Retinal pigment epithelial cell (primary cell): Measurements from ENCODE around the gene OR52D1.

Experiments used
- DNase-seq: peaks from one replicate; pipeline ENCODE4 v3.0.0-alpha.2; 2010; ENCODE audit warnings: low read depth
- H3K4me3 ChIP-seq: 2 replicates; pipeline ENCODE4 v1.5.1; 2011; ENCODE audit warnings: mild to moderate bottlenecking, low read length, control low read depth, moderate library complexity
- TF ChIP-seq, protein P1 (sequence below): conservative IDR thresholded peaks from 2 replicates; pipeline ENCODE4 v1.5.1; 2011; ENCODE audit warnings: low read depth, low read length, control low read depth, inconsistent platforms

OR52D1 gene

GRCh38 chr11:5531053-5531831, 42.8 kb downstream of the OR52D1 start:
- TF ChIP-seq, protein P1, sequence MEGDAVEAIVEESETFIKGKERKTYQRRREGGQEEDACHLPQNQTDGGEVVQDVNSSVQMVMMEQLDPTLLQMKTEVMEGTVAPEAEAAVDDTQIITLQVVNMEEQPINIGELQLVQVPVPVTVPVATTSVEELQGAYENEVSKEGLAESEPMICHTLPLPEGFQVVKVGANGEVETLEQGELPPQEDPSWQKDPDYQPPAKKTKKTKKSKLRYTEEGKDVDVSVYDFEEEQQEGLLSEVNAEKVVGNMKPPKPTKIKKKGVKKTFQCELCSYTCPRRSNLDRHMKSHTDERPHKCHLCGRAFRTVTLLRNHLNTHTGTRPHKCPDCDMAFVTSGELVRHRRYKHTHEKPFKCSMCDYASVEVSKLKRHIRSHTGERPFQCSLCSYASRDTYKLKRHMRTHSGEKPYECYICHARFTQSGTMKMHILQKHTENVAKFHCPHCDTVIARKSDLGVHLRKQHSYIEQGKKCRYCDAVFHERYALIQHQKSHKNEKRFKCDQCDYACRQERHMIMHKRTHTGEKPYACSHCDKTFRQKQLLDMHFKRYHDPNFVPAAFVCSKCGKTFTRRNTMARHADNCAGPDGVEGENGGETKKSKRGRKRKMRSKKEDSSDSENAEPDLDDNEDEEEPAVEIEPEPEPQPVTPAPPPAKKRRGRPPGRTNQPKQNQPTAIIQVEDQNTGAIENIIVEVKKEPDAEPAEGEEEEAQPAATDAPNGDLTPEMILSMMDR = no peak
- no peak for DNase-seq
- no peak overlapping the region for H3K4me3 ChIP-seq

DNA sequence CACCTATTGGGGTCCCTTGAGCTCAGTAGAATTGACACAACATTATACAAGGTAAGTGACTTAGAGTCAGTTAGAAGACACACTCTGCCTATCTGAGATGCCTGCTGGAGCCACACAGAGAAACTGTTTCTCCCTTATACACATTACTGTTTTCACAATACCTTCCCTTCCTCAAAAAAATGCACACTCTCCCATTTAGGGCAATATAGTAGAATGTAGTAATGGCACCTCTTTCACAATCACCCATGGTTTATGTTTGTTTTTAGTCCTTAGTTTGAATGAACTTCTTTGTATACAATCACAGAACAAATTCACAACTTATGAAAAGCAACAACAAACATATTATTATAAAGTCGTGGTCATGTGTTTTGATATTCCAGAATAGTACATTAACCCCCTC, 45.6 kb downstream of the OR52D1 start:
- no peak for DNase-seq
- TF ChIP-seq, protein P1 = no peak
- H3K4me3 ChIP-seq = no peak overlapping the region

- TF ChIP-seq, protein P1 = no peak
- DNase-seq = no peak
- H3K4me3 ChIP-seq = no peak overlapping the region
Observed at GRCh38 chr11:5536482-5536881, 48.0 kb downstream of the OR52D1 start.
